PC-9 (cell line): ENCODE data around the gene CFHR5. TPM values are rescaled to one million over a fixed set of nuclear protein-coding genes. Genes with fewer than 3 reads are reported as not detected.

Experiments used
- BruUV-seq: library from RNA; stranded (reverse); fragments of 400-500 nt; replicated peaks from 2 replicates; lab custom pipeline; 2021; lab: Mats Ljungman, UMichigan
- CTCF ChIA-PET: fragments of 300-600 bp; sonication (Branson Sonifier 250); formaldehyde crosslinking; loops from one replicate; lab custom pipeline; 2022; ENCODE audit warnings: antibody characterized with exemption; lab: Charles Lee
- POLR2A ChIA-PET: fragments of 300-600 bp; sonication (Branson Sonifier 250); formaldehyde crosslinking; loops from one replicate; lab custom pipeline; 2022; ENCODE audit warnings: antibody characterized with exemption; ENCODE audit not compliant: unreplicated experiment; lab: Charles Lee
- DNase-seq, 2 experiments: peaks; one replicate each; pipeline versions ENCODE4 v3.0.0 to v3.0.0-alpha.2; 2015 to 2022; ENCODE audit warnings: mixed read lengths in 1 of 2
- H2AFZ ChIP-seq: fragments of 200-600 bp; sonication (generic); 2 replicates; pipeline ENCODE4 v1.8.1; 2017; ENCODE audit warnings: antibody characterized with exemption
- H3F3A ChIP-seq: fragments of 200-600 bp; sonication (generic); 2 replicates; pipeline ENCODE4 v1.8.1; 2017; ENCODE audit warnings: antibody characterized with exemption, mild to moderate bottlenecking, low read depth; ENCODE audit not compliant: insufficient read depth
- H3K27ac ChIP-seq: fragments of 200-600 bp; sonication (generic); 2 replicates; pipeline ENCODE4 v1.6.1; 2016; ENCODE audit warnings: mixed run types
- H3K27me3 ChIP-seq: fragments of 200-600 bp; sonication (generic); 2 replicates; pipeline ENCODE4 v1.6.1; 2016; ENCODE audit warnings: low read depth, mixed run types; ENCODE audit not compliant: insufficient read depth
- H3K36me3 ChIP-seq: fragments of 200-600 bp; sonication (generic); 2 replicates; pipeline ENCODE4 v1.6.1; 2016; ENCODE audit warnings: low read depth, mixed run types
- H3K4me1 ChIP-seq: fragments of 200-600 bp; sonication (generic); replicated peaks from 2 replicates; pipeline ENCODE4 v1.6.1; 2016; ENCODE audit warnings: mixed run types; ENCODE audit not compliant: insufficient read depth
- H3K4me2 ChIP-seq: fragments of 200-600 bp; sonication (generic); 2 replicates; pipeline ENCODE4 v1.6.1; 2017; ENCODE audit warnings: mixed run types
- H3K4me3 ChIP-seq: fragments of 200-600 bp; sonication (generic); 2 replicates; pipeline ENCODE4 v1.6.1; 2016; ENCODE audit warnings: mixed run types
- H3K79me2 ChIP-seq: fragments of 200-600 bp; sonication (generic); 2 replicates; pipeline ENCODE4 v1.6.1; 2017; ENCODE audit warnings: low read depth, mixed run types
- H3K9me2 ChIP-seq: fragments of 200-600 bp; sonication (generic); 2 replicates; pipeline ENCODE4 v1.8.1; 2017; ENCODE audit warnings: mild to moderate bottlenecking; ENCODE audit not compliant: insufficient read depth
- H3K9me3 ChIP-seq: fragments of 200-600 bp; sonication (generic); 2 replicates; pipeline ENCODE4 v1.8.1; 2016; ENCODE audit warnings: low read depth; ENCODE audit not compliant: insufficient read depth
- H4K20me1 ChIP-seq: fragments of 200-600 bp; sonication (generic); 2 replicates; pipeline ENCODE4 v1.8.1; 2017; ENCODE audit not compliant: insufficient read depth
- CTCF ChIP-seq: fragments of 200-600 bp; sonication (generic); conservative IDR thresholded peaks from 2 replicates; pipeline ENCODE4 v1.6.1; 2017; ENCODE audit warnings: mixed run types, antibody characterized with exemption, mild to moderate bottlenecking, moderate library complexity
- intact Hi-C: fragments of 100-400 bp; cut with micrococcal nuclease; formaldehyde crosslinking; loops from one replicate; pipeline ENCODE4 v1.10.0; 2022; ENCODE audit not compliant: unreplicated experiment
- total RNA-seq: library from RNA; stranded (reverse); gene quantifications from 2 replicates; pipeline ENCODE4 v1.2.3, GENCODE V29; 2021

The CFHR5 gene
- total RNA-seq, 1 experiment from 2014 or later = not detected

GRCh38 chr1:197049100-197049499 is 71.7 kb downstream of the CFHR5 start:
- BruUV-seq = no TSS peak
- no peaks in the 10 kb centered on the region for H3K4me1 ChIP-seq
- intact Hi-C loops = no loop called here
- H3K27ac ChIP-seq = no peak overlapping the region
- CTCF ChIA-PET = interaction anchor here (0.6 kb wide), 1 partner anchor 11 kb away, joined by 3 read pairs; no protein-coding TSS in a partner anchor
- no peaks in the 10 kb centered on the region for H3F3A ChIP-seq
- H2AFZ ChIP-seq = no peak overlapping the region
- H3K79me2 ChIP-seq = no peaks in the 10 kb centered on the region
- no peaks in the 10 kb centered on the region for H3K9me3 ChIP-seq
- H3K4me3 ChIP-seq = no peak overlapping the region
- TF ChIP-seq CTCF = no peak
- no peak for DNase-seq
- no peaks in the 10 kb centered on the region for H3K9me2 ChIP-seq
- no peaks in the 10 kb centered on the region for H4K20me1 ChIP-seq
- no peaks in the 10 kb centered on the region for H3K36me3 ChIP-seq
- H3K4me2 ChIP-seq = no peak overlapping the region
- H3K27me3 ChIP-seq = no peaks in the 10 kb centered on the region
- POLR2A ChIA-PET = no interaction called here

Other genes with a start within 250 kb of the CFHR5 start
- 0.28 TPM in 1 of 2 replicates, not detected in the other for gene CFHR3, start 202.7 kb upstream of the CFHR5 start, total RNA-seq
- gene CFHR1, start 157.8 kb upstream of the CFHR5 start, total RNA-seq = 0.81 TPM in 1 of 2 replicates, not detected in the other
- gene CFHR4, start 89.5 kb upstream of the CFHR5 start, total RNA-seq = not detected in 2 replicates
- gene CFHR2, start 33.8 kb upstream of the CFHR5 start, total RNA-seq = not detected in 2 replicates
- not detected in 2 replicates for gene F13B, start 89.7 kb downstream of the CFHR5 start, total RNA-seq
- gene ASPM, start 169.1 kb downstream of the CFHR5 start, total RNA-seq = 38.6 and 57.6 TPM in 2 replicates
- 16.3 and 19.0 TPM in 2 replicates for gene ZBTB41, start 223.7 kb downstream of the CFHR5 start, total RNA-seq